DND-41 (cell line): ENCODE data around the gene FOXN3.

Experiments
- ATAC-seq: fragments of 200-7000 bp; cut with Tn5 transposase; 3 replicates; pipeline ENCODE4 v1.9.1; 2021; ENCODE audit warnings: low read depth; ENCODE audit not compliant: insufficient read depth
- DNase-seq: peaks from one replicate; pipeline ENCODE4 v3.0.0-alpha.2; 2020
- H2AFZ ChIP-seq: 2 replicates; pipeline ENCODE4 v1.6.0; 2012; ENCODE audit warnings: low read depth, low read length
- H3K27ac ChIP-seq: 2 replicates; pipeline ENCODE4 v1.5.1; 2012; ENCODE audit warnings: low read length, inconsistent platforms
- H3K27me3 ChIP-seq: fragments of 200-600 bp; sonication (generic); 2 replicates; pipeline ENCODE4 v1.6.0; 2012; ENCODE audit warnings: low read length, mild to moderate bottlenecking, inconsistent platforms; ENCODE audit not compliant: insufficient read depth, poor library complexity
- H3K36me3 ChIP-seq: 2 replicates; pipeline ENCODE4 v1.5.1; 2012; ENCODE audit warnings: low read length, inconsistent platforms; ENCODE audit not compliant: insufficient read depth
- H3K4me1 ChIP-seq: 2 replicates; pipeline ENCODE4 v1.5.1; 2012; ENCODE audit warnings: mild to moderate bottlenecking, low read length; ENCODE audit not compliant: insufficient read depth
- H3K4me2 ChIP-seq: 2 replicates; pipeline ENCODE4 v1.6.0; 2012; ENCODE audit warnings: mild to moderate bottlenecking, moderate library complexity, low read length, inconsistent platforms; ENCODE audit not compliant: insufficient read depth
- H3K4me3 ChIP-seq, 2 experiments: fragments of 200-600 bp in 1 of 2; shearing (Covaris generic) in 1 of 2; 2 replicates each; pipeline ENCODE4 v1.5.1; 2012 to 2016; ENCODE audit warnings: inconsistent platforms in 2 of 2, low read length in 2 of 2, mild to moderate bottlenecking in 2 of 2, low read depth in 1 of 2, moderate library complexity in 1 of 2
- H3K79me2 ChIP-seq: 2 replicates; pipeline ENCODE4 v1.6.0; 2012; ENCODE audit warnings: low read length, inconsistent platforms; ENCODE audit not compliant: insufficient read depth
- H3K9ac ChIP-seq: 2 replicates; pipeline ENCODE4 v1.6.0; 2012; ENCODE audit warnings: low read depth, mild to moderate bottlenecking, inconsistent platforms, low read length, moderate library complexity
- H3K9me3 ChIP-seq: 2 replicates; pipeline ENCODE4 v1.5.1; 2012; ENCODE audit warnings: low read length, moderate library complexity, mild to moderate bottlenecking, inconsistent platforms; ENCODE audit not compliant: insufficient read depth, severe bottlenecking
- H4K20me1 ChIP-seq: 2 replicates; pipeline ENCODE4 v1.6.0; 2012; ENCODE audit warnings: low read length; ENCODE audit not compliant: insufficient read depth
- EZH2 ChIP-seq: IDR thresholded peaks from 3 replicates; pipeline ENCODE4 v1.6.1; 2012; ENCODE audit warnings: borderline replicate concordance, low read depth, mild to moderate bottlenecking, moderate library complexity, low read length, inconsistent platforms; ENCODE audit not compliant: severe bottlenecking
- TF ChIP-seq, protein P1 (sequence below): IDR thresholded peaks from 2 replicates; pipeline ENCODE4 v1.5.1; 2012; ENCODE audit warnings: borderline replicate concordance, low read length, moderate library complexity, mild to moderate bottlenecking; ENCODE audit not compliant: poor library complexity, severe bottlenecking; ENCODE audit errors: extremely low read depth

Gene FOXN3

DNA sequence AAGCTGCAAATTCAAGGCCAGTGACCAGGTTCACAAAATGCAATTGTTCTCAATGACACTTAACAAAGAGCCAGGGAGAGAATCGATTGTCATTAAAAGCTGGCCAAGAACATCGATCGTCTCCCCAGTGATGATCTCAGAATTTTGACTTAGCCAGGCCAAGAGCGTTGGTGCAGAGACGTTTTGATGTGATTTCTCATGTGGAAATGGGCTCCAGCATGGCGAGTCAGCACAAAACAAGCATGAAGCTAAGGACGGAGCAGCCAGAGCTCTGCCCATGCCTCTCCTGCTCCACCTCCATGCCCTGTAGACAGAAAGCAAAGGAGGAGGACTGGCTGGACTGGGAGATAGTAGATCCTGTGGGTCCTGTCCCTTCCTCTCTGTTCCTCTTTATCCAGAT lies 270.8 kb downstream of the FOXN3 start:
- Histone ChIP-seq H3K4me3 (no peak overlapping the region), H3K36me3 (no peaks in the 10 kb centered on the region), H3K9ac (no peak overlapping the region), H3K27ac (no peak overlapping the region), H4K20me1 (no peaks in the 10 kb centered on the region), H3K9me3 (no peaks in the 10 kb centered on the region), H3K4me2 (no peak overlapping the region), H3K79me2 (no peaks in the 10 kb centered on the region), H3K4me1 (no peaks in the 10 kb centered on the region), H2AFZ (no peak overlapping the region), H3K27me3 (no peaks in the 10 kb centered on the region)
- TF ChIP-seq, protein P1, sequence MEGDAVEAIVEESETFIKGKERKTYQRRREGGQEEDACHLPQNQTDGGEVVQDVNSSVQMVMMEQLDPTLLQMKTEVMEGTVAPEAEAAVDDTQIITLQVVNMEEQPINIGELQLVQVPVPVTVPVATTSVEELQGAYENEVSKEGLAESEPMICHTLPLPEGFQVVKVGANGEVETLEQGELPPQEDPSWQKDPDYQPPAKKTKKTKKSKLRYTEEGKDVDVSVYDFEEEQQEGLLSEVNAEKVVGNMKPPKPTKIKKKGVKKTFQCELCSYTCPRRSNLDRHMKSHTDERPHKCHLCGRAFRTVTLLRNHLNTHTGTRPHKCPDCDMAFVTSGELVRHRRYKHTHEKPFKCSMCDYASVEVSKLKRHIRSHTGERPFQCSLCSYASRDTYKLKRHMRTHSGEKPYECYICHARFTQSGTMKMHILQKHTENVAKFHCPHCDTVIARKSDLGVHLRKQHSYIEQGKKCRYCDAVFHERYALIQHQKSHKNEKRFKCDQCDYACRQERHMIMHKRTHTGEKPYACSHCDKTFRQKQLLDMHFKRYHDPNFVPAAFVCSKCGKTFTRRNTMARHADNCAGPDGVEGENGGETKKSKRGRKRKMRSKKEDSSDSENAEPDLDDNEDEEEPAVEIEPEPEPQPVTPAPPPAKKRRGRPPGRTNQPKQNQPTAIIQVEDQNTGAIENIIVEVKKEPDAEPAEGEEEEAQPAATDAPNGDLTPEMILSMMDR: no peak
- TF ChIP-seq EZH2: no peak
- DNase-seq (no peak), ATAC-seq (no peak)

GRCh38 chr14:89144642-89145041 lies 272.4 kb downstream of the FOXN3 start:
- no peak for DNase-seq
- H3K27me3 ChIP-seq: no peaks in the 10 kb centered on the region
- no peaks in the 10 kb centered on the region for H3K36me3 ChIP-seq
- H3K9me3 ChIP-seq: no peaks in the 10 kb centered on the region
- no peaks in the 10 kb centered on the region for H3K79me2 ChIP-seq
- no peaks in the 10 kb centered on the region for H4K20me1 ChIP-seq
- H3K4me2 ChIP-seq: no peak overlapping the region
- peaks cover 5% of the 10 kb centered on the region; the same call in 1 of the 2 replicates for H3K4me1 ChIP-seq
- TF ChIP-seq EZH2: no peak
- TF ChIP-seq, protein P1: no peak
- no peak overlapping the region for H3K9ac ChIP-seq
- H3K27ac ChIP-seq: no peak overlapping the region
- ATAC-seq: no peak
- H3K4me3 ChIP-seq: no peak overlapping the region
- no peak overlapping the region for H2AFZ ChIP-seq

DNA sequence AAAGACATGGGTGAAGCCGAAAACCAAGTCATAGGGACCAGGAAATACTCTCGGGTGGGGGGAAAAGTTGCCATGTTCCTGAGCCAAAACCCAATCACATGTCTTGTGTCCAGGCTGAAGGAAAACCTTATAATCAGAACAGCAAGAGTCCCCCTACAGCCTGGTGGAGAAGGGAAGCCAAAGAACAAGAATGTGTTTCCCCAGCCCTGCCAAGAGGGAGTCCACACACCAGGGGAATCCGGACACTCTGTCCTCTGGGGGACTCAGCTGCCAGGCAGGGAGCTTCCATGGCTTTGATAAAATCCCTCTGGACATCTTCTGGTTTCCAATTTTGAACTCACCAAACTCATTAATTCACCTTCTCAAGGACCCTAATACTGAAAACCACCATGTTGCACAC lies 273.0 kb downstream of the FOXN3 start:
- H3K27me3 ChIP-seq: no peaks in the 10 kb centered on the region
- H3K27ac ChIP-seq: no peak overlapping the region
- H4K20me1 ChIP-seq: no peaks in the 10 kb centered on the region
- ATAC-seq (no peak), DNase-seq (no peak)
- H2AFZ ChIP-seq: no peak overlapping the region
- H3K9ac ChIP-seq: no peak overlapping the region
- no peak overlapping the region for H3K4me2 ChIP-seq
- no peaks in the 10 kb centered on the region for H3K36me3 ChIP-seq
- no peak overlapping the region for H3K4me3 ChIP-seq
- peaks cover 5% of the 10 kb centered on the region; the same call in 1 of the 2 replicates for H3K4me1 ChIP-seq
- no peaks in the 10 kb centered on the region for H3K79me2 ChIP-seq
- TF ChIP-seq, protein P1: no peak
- no peak for TF ChIP-seq EZH2
- no peaks in the 10 kb centered on the region for H3K9me3 ChIP-seq

- no peak overlapping the region for H3K4me3 ChIP-seq
- H3K27me3 ChIP-seq: no peaks in the 10 kb centered on the region
- H2AFZ ChIP-seq: no peak overlapping the region
- H3K4me2 ChIP-seq: no peak overlapping the region
- H4K20me1 ChIP-seq: no peaks in the 10 kb centered on the region
- H3K27ac ChIP-seq: no peak overlapping the region
- no peaks in the 10 kb centered on the region for H3K9me3 ChIP-seq
- TF ChIP-seq EZH2: no peak
- TF ChIP-seq, protein P1: no peak
- no peaks in the 10 kb centered on the region for H3K36me3 ChIP-seq
- DNase-seq: no peak
- no peaks in the 10 kb centered on the region for H3K79me2 ChIP-seq
- no peak for ATAC-seq
- H3K9ac ChIP-seq: no peak overlapping the region
- peaks cover 5% of the 10 kb centered on the region; the same call in 1 of the 2 replicates for H3K4me1 ChIP-seq
These were observed 273.4 kb downstream of the FOXN3 start for GRCh38 chr14:89143595-89143994.
